Sigmoid colon (tissue), 4 donors: Measurements from ENCODE around the gene SNAI3.

Experiments
- EP300 ChIP-seq, 4 donors: sonication (generic); formaldehyde crosslinking; IDR thresholded peaks; one replicate each; pipeline ENCODE4 v1.6.1; 2017; ENCODE audit warnings: antibody characterized with exemption in 4 of 4
- POLR2A ChIP-seq, 2 donors: fragments of 450-650 bp; IDR thresholded peaks; one replicate each; pipeline ENCODE4 v1.6.1; 2016; ENCODE audit warnings: antibody characterized with exemption in 2 of 2, mild to moderate bottlenecking in 2 of 2, moderate library complexity in 2 of 2
- POLR2AphosphoS5 ChIP-seq, 4 donors: sonication (generic); formaldehyde crosslinking; IDR thresholded peaks; one replicate each; pipeline ENCODE4 v1.6.1; 2017; ENCODE audit warnings: antibody characterized with exemption in 4 of 4
- TF ChIP-seq, protein P1 (sequence below), 4 experiments: fragments of 450-650 bp in 3 of 4; fragments of 200-600 bp in 1 of 4; IDR thresholded peaks; one replicate each; pipeline ENCODE4 v1.5.1; 2016 to 2019; ENCODE audit warnings: antibody characterized with exemption in 4 of 4, mild to moderate bottlenecking in 3 of 4, moderate library complexity in 2 of 4

DNA sequence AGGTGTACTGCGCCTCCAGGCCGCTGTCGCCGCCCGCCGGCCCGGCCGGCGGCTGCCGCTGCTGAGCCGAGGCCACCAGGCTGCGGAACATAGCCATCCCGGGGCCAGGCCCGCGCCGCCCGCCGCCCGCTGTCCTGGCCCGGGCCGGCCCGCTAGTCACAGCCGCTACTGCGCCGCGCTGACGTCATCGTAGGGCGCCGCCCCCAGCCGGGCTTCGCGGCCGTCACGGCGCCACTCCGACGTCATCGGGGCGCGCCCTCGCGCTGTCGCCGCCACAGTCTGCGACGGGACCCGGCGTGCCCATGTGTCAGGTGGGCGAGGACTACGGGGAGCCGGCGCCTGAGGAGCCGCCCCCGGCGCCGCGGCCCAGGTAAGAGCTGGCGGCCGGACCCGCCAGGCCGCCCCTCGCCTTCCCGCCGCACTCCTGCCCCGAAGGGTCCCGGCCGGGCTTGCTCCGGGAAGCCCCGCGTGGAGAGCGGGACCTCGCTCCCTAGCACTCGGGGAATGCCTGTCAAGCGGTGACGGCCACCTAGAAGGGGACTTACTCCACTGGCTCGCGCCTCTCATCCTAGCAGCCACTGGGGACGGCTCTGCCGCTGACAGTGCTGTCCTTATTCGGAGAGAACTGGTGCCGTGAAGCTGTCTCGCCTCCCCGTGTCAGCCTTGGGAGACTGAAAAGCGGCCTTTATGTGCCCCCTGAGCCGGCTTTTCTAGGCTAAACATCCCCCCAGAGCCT lies 20.1 kb upstream of the SNAI3 start, which contains the start of the genes CTU2 and RNF166:
- TF ChIP-seq, protein P1, sequence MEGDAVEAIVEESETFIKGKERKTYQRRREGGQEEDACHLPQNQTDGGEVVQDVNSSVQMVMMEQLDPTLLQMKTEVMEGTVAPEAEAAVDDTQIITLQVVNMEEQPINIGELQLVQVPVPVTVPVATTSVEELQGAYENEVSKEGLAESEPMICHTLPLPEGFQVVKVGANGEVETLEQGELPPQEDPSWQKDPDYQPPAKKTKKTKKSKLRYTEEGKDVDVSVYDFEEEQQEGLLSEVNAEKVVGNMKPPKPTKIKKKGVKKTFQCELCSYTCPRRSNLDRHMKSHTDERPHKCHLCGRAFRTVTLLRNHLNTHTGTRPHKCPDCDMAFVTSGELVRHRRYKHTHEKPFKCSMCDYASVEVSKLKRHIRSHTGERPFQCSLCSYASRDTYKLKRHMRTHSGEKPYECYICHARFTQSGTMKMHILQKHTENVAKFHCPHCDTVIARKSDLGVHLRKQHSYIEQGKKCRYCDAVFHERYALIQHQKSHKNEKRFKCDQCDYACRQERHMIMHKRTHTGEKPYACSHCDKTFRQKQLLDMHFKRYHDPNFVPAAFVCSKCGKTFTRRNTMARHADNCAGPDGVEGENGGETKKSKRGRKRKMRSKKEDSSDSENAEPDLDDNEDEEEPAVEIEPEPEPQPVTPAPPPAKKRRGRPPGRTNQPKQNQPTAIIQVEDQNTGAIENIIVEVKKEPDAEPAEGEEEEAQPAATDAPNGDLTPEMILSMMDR (IDR thresholded peaks at IDR 0.05): no peak
- no peak for TF ChIP-seq POLR2A (IDR thresholded peaks at IDR 0.05)
- TF ChIP-seq EP300 (IDR thresholded peaks at IDR 0.05): no peak
- TF ChIP-seq POLR2AphosphoS5 (IDR thresholded peaks at IDR 0.05): peak; percentile 48 to 82 (median 76)
